AG04449 (cell line): ENCODE data around the gene ZNF19.

Experiments used
- CTCF ChIA-PET: fragments of 350-600 bp; formaldehyde crosslinking; extraction: SDS; loops from one replicate; lab custom pipeline; 2021; ENCODE audit warnings: antibody characterized with exemption; lab: Yijun Ruan, JAX
- POLR2A ChIA-PET: fragments of 400-600, 350-600 bp; formaldehyde crosslinking; extraction: SDS; loops from one replicate; lab custom pipeline; 2020; ENCODE audit warnings: antibody characterized with exemption, inconsistent platforms; lab: Yijun Ruan, JAX
- DNase-seq: peaks from one replicate; pipeline ENCODE4 v3.0.0-alpha.2; 2010; ENCODE audit warnings: low read depth, low spot score
- H3K4me3 ChIP-seq: 2 replicates; pipeline ENCODE4 v1.5.1; 2011; ENCODE audit warnings: low read depth, mild to moderate bottlenecking, control low read depth, low read length
- TF ChIP-seq, protein P1 (sequence below): IDR thresholded peaks from one replicate; pipeline ENCODE4 v1.5.1; 2011; ENCODE audit warnings: mild to moderate bottlenecking, moderate library complexity, low read length, control low read depth, inconsistent platforms; ENCODE audit not compliant: insufficient read depth; ENCODE audit errors: missing control alignments

ZNF19 gene

DNA sequence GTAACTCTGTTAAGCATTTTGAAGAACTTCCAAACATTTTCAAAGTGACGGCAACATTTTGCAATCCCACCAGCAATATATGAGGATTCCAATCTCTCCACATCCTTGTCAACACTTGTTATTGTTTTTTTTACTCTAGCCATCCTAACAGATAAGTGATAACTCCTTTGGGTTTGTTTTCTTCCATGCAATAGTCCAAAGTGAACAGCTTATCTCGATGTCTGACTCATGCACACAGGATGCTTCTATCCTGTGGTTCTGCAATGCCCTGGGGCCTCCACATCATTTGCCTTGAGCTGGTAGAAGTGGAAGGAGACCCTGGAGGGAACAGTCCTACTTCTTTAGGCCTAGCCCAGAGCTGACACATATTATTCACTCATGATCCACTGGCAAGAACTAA is 60.2 kb downstream of the ZNF19 start:
- CTCF ChIA-PET, result interaction anchor here (0.7 to 2.3 kb wide), 4 partner anchors 10 to 71 kb away, joined by 3 to 10 read pairs (median 6); no protein-coding TSS in a partner anchor

DNA sequence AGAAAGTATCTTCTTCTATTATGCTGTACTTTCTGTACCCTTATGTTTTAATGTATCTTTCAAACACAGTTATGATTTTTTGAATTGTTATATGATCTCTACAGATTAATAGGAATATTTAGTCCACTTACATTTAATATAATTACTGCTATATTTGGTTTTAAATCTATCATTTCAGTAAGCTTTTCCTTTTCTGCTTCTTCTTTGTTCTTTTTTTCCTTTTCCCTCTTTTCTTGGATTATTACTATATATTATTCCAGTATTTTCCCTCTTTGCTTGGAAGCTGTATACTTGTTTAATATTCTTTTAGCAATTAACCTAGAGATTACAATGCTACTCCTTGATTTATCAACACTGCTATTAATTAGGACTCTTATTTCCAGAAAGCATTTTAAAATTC is 60.7 kb downstream of the ZNF19 start:
- ChIA-PET POLR2A (no interaction called here), CTCF (interaction anchor here (1.8 to 2.3 kb wide), 2 partner anchors 16 to 71 kb away, joined by 5 to 9 read pairs; no protein-coding TSS in a partner anchor)
- H3K4me3 ChIP-seq, result no peak overlapping the region
- no peak for DNase-seq
- TF ChIP-seq, protein P1, sequence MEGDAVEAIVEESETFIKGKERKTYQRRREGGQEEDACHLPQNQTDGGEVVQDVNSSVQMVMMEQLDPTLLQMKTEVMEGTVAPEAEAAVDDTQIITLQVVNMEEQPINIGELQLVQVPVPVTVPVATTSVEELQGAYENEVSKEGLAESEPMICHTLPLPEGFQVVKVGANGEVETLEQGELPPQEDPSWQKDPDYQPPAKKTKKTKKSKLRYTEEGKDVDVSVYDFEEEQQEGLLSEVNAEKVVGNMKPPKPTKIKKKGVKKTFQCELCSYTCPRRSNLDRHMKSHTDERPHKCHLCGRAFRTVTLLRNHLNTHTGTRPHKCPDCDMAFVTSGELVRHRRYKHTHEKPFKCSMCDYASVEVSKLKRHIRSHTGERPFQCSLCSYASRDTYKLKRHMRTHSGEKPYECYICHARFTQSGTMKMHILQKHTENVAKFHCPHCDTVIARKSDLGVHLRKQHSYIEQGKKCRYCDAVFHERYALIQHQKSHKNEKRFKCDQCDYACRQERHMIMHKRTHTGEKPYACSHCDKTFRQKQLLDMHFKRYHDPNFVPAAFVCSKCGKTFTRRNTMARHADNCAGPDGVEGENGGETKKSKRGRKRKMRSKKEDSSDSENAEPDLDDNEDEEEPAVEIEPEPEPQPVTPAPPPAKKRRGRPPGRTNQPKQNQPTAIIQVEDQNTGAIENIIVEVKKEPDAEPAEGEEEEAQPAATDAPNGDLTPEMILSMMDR, result no peak

More for the DNA sequence above, 60.2 kb downstream of the ZNF19 start:
- POLR2A ChIA-PET, result no interaction called here
- TF ChIP-seq, protein P1, result no peak
- no peak overlapping the region for H3K4me3 ChIP-seq
- DNase-seq, result no peak

DNA sequence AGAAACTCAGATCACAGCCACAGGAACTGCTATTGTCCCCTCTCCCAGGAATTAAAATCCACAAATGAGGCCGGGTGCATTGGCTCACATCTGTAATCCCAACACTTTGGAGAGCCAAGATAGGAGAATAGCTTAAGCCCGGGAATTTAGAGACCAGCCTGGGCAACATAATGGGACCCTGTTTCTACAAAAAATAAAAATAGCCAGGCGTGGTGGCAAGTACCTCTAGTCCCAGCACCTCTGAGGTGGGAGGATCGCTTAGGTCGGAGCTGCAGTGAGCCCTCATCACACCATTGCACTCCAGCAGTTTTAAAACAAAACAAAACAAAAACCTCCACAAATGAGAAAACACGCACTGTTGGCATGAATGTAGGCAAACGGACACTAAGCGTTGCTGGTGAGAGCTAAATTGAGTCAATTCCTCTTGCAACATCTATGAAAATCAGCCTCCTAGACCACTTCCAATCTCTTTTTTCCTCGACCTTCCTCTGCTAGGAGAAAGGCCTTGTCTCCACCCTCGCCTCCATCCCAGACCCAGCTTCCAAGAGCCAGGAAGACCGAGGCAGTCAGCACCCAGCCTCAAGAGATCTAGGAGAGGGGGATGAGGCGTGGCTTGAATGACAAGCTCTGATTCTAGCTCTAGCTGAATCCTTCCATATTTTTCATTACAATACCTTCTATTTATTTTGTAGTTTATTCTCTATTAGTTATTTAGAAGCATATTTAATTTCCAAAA is 62.1 kb downstream of the ZNF19 start:
- ChIA-PET POLR2A (no interaction called here), CTCF (interaction anchor here (1.0 to 2.1 kb wide), 4 partner anchors 14 to 73 kb away, joined by 3 to 5 read pairs (median 4); no protein-coding TSS in a partner anchor)
- DNase-seq, result no peak
- no peak overlapping the region for H3K4me3 ChIP-seq
- TF ChIP-seq, protein P1, result no peak

DNA sequence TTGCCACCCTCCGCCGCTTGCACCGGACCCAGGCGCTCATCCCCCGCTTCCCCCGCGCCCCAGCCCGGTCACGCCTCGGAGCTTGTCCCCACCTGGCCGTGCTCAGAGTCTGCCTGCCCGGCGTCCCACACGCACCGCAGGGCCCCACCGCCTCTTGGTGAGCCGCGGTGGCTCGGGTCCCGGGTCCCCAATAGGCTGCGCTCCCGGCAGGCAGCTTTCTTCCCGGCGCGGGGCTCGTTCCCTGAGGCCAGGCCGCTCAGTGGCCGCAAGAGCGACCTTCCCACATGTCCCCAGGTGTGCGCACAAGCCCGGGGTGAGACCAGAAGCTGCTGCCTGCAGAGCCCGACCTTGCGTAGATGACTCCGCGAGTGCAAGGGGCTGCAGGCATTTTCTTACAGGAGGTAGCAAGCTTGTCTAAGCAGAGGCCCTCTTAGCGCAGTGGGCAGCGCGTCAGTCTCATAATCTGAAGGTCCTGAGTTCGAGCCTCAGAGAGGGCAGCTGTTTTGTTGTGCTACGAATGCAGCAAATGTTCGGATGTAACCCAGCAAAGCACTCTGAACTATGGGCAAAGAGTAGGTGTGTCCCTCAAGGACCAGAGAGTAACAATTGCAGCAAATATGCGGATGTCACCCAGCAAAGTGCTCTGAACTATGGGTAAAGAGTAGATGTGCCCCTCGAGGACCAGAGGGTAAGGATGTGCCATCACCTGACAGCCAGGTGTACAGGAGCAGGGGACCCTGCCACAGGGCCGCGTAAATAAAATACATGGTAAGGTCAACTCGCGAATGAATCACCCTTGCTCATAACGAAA is 62.9 kb downstream of the ZNF19 start:
- H3K4me3 ChIP-seq, result peak overlapping the region; percentile 40
- DNase-seq, result peak; percentile 67
- ChIA-PET CTCF (interaction anchor here (0.9 to 2.1 kb wide), 7 partner anchors 11 to 74 kb away, joined by 3 to 6 read pairs (median 4); no protein-coding TSS in a partner anchor), POLR2A (no interaction called here)
- TF ChIP-seq, protein P1, result no peak

DNA sequence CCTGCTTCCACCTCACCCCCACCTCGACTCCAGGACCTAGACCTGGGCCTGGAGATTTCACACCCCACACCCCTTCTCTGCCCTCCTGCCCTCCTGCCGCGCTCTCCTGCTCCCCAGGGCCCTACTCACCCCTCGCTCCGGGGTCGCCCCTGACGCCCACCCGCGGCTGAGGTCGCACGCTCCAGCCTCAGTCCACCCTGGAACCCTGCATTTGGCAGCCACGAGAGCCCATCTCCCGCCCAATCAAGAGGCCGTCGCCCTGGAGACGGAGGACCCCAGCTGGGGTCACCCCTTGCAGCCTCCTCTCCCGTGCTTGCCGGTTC is 63.4 kb downstream of the ZNF19 start:
- CTCF ChIA-PET, result interaction anchor here (0.9 to 2.1 kb wide), 5 partner anchors 10 to 74 kb away, joined by 3 to 6 read pairs (median 4); no protein-coding TSS in a partner anchor
- POLR2A ChIA-PET, result no interaction called here
- DNase-seq, result no peak
- TF ChIP-seq, protein P1, result no peak
- no peak overlapping the region; the same call in 1 of the 2 replicates for H3K4me3 ChIP-seq
